GM11168 (cell line): Measurements from ENCODE around the gene TMEM201.

ENCODE experiments used
- in situ Hi-C: fragments of 300-500 bp; cut with MboI; formaldehyde crosslinking; loops from one replicate; pipeline ENCODE4 v1.12.0; 2022; ENCODE audit warnings: low sequenced_read_pairs; ENCODE audit not compliant: unreplicated experiment

TMEM201 gene

DNA sequence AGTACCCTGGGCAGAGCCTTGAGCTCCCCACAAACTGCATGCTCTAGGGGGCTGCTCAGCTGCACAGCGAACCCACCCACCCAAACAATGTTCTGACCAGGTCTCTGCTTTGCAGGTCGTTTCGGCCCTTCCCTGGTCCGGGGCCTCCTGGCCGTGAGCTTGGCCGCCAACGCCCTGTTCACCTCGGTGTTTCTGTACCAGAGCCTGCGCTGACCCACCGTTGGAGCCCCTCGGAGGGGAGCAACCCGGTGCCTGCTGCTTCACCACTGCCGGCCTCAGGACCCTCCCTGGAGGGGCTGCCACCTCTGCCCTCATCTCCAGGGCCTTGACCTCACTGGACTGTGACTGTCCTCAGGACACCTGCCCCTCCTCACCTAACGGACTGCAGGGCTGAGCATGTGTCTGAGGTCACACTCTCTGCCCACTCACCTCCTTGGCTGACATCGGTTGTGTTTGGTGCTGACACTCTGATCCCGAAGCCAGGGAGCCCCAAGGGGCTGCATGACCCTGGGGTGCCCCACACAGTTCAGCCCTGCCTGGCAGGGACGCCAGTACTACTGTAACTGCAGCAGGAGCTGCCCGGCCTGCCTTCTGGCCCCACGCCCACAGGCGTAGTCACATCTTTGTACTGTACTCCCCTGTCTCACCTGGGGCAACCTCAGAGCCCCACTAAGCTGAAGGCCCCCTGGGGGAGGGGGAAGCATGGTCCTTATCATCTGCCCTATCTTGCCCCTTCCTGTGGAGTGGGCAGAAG is 24.3 kb downstream of the TMEM201 start:
- in situ Hi-C loops, result no loop called here

DNA sequence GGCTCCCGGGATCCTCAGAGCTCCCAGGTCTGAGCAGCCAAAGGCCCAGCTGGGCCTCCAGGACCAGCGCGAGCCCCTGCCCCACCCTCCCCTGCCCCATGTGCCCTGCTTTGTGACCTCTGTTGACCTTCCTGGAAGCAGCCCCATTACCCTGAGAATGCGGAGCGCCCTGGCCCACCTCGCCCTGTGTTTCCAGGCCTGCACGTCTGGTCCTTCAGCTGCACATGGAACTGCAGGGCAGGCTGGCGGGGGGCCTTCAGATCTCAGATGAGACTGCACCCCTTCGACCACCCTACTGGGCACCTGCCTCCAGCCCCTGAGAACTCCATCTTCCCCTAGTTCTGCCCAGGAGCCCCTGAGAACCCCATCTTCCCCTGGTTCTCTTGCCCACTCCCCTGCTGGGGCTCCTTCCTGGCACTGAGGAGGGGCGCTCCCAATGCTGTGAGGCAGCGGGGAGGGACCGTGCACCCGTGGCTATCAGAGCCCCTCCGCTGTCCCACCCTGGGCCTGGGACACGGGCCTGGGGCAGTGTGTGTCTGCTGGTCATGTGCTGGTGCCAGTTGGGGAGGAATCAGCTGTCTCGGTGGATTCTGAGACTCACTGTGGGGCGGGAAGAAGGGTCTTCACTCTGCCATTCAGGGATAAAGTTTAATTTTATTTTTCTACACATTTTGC is 25.1 kb downstream of the TMEM201 start:
- in situ Hi-C loops, result no loop called here

DNA sequence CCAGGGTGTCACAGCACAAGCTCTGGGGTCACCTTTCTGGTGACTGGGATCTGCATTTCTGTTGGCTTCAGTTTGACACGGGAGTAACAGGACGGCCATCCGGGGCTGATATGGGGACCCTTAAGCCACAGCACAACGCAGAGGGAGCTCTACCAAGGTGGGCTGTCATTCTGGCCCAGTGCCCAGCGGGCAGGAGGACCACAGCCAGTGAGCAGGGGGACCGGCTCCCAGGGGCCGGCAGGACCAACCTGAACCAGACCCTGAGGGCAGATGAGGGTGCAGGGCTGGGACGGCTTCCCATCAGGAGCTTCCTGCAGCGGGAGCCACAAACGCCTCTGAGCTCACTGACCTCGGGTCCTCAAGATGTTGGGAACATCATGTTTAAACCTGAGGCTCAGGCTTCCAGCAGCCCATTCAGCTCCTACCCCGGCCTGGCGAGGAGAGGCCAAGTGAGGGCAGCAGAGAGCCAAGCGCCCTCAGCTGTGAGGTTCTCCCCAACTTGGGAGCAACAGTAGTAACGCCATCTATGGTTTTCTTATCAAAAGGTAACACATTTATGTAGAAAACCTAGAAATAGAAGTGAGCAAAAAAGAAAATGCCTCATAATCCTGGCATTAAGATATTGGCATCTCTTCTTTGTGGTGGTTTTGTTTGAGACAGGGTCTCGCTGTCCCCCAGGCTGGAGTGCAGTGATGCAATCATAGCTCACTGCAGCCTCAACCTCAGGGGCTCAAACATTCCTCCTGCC is 26.8 kb downstream of the TMEM201 start:
- in situ Hi-C loops, result no loop called here

DNA sequence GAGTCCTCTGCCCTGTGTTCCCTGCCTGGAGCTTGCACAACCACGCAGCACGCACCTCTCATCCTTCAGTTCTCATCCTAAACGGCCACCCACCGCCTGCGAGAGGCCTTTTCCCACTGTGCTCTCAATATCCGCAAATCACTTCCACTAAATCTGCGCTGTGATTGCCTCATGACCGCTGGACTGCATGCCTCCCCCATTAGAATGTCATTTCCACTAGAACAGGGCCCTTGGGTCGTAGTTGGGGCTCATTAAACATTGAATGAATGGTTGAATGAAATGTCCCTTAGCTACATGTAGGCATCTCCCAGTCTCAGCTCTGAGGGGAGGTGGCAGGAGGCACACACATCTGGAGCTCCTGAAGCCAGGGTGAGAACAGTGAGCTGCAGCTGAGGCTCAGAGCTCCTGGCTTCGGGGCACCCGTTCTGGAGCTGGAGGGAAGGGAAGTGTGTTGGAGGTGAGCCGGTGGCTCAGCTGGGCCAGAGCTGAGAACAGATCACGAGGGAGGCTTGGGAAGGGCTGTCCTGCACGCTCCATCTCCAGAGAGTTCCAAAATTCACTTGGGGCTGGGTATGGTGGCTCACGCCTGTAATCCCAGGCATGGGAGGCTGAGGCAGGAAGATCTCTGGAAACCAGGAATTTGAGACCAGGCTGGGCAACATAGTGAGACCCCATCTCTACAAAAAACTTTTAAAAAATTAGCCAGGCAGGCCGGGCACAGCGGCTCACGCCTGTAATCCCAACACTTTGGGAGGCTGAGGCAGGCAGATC is 30.4 kb downstream of the TMEM201 start:
- in situ Hi-C loops, result no loop called here

DNA sequence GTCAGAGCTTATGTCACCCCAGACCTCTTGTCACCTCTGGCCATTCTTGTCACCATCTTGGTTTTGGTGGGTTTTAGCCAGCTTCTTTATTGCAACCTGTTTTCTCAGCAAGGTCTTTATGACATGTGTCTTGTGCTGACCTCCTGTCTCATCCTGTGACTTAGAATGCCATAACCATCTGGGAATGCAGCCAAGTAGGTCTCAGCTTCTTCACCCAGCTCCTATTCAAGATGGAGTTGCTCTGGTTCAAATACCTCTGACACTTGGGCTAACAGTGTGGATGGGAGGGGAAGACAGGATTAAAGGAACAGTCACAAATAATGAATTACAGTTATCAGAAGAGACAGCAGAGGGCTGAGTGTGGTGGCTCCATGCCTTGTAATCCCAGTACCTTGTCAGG is 32.3 kb downstream of the TMEM201 start:
- in situ Hi-C loops, result loop anchor here (10.0 kb wide), 1 partner anchor 244 kb away; no protein-coding TSS in a partner anchor

DNA sequence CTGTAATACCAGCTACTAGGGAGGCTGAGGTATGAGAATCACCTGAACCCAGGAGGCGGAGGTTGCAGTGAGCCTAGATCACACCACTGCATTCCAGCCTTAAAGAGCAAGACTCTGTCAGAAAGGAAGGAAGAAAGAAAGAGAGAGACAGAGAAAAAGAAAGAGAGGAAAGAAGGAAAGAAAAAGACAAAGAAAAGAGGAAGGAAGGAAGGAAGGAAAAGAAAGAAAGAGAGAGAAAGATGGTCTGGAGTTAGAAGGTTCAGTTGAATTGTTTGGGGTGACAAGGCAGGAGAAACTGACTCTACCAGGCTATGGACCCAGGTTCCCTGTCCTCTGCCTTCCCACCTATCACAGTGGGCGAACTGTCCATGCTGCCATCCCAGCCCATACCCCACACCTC is 35.4 kb downstream of the TMEM201 start:
- in situ Hi-C loops, result loop anchor here (10.0 kb wide), 1 partner anchor 241 kb away; no protein-coding TSS in a partner anchor

DNA sequence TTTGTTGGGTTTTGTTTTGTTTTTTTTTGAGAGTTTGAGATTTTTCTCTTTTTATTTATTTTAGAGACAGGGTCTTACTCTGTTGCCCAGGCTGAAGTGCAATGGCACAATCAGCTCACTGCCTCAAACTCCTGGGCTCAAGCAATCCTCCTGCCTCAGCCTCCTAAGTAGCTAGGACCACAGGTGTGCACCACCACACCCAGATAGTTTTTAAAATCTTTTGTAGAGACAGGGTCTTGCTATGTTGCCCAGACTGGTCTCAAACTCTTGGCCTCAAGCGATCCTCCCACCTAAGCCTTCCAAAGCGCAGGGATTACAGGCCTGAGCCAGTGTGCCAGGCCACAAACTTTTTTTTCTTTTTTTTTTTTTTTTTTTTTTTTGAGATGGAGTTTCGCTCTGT is 36.3 kb downstream of the TMEM201 start:
- in situ Hi-C loops, result loop anchor here (10.0 kb wide), 1 partner anchor 240 kb away; no protein-coding TSS in a partner anchor

DNA sequence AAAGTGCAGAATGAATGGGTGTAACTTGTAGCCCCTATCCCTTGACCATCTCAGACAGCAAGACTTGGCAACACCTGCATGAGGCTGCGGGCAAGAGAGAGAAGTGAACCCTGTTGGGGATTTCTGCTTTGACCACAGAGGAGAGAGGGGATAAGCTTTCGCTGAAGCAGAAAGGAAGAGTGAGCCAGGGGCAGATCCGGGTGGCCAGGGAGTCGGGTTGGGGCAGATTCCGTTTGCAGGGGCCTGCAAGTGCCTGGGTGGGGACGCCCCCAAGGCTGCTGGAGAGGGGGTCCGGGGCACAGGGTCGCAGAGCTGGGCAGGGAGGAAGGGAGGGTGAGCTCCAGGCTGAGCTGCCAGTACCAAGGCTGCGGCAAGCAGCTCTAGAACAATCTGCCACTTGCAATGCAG is 37.5 kb downstream of the TMEM201 start:
- in situ Hi-C loops, result loop anchor here (10.0 kb wide), 1 partner anchor 239 kb away; no protein-coding TSS in a partner anchor

DNA sequence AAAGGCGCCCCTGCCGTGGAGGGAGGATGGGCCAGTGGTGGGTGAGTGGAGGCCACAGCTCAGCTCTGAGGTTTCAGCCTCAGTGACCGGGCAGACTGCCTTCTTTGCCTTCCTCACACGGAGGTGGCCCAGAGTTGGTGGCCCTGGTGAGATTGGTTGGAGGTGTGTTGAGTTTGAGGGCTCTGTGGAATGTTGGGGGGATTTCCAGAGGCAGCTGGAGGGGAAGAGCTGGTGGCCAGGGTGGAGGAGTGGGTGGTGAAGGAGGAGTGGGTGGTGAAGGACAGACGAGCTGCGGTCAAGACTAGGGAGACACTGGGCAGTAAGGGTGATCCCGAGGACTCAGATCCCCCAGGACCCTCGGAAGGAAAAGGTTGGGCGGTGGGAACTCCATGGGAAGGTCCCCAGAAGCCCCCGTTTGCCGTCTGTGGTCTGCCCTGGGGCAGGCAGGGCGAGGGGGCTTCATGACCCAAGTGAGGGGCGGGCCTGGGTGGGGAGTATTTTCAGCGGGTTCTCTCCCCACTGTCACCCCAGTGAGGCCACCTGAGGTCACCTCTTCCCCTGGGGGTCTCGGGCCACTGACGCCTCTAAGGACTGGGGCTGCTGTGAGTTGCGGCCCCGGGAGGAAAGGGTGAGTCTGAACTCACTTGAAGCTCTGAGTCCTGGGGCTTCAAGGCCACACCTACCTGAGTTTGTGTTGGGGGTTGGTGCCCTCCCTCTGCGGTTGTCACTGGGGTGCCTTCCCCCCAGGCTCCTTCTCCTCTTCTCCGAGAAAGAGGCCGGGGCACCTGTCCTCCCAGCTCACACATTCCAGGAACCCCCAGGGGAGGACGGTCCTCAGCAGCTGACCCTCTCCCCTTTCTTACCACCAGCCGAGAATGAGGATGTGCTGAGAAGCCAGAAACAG is 40.1 kb downstream of the TMEM201 start:
- in situ Hi-C loops, result loop anchor here (10.0 kb wide), 1 partner anchor 236 kb away; no protein-coding TSS in a partner anchor

DNA sequence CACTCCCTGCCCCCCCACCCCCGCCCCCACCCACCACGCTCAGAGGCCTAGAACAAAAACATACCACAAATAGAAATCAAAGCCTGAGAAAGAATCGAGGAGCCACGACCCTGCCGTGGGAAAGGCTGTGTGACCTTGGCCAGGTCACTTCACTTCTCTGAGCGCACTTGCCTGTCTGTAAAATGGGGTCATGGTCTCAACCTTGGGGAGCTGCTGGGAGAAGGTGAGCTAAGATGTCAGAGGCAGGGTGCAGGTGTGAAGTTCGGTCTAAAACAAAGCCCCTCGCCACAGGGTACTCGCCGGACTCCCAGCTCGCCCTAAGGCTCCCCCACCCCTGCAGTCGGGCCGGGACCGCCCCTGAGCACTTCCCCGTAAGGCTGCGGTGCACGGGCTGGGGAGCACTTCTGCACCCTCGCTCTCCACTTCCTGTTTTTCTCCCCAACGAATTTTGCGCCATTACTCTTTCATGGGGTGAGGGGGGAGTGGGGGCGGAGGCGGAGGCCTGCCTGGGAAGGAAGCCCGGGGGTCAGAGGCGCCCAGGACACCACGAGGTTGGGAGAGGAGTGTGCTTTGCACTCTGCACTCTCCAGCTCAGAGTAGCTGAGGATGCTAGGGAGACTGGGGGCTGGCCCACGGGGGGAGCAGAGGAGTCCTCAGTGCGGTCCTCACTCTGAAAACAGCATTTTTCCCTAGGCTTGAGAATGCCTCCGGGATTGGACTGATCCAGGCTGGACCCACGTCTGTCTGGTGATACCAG is 40.9 kb downstream of the TMEM201 start:
- in situ Hi-C loops, result loop anchor here (10.0 kb wide), 1 partner anchor 235 kb away; no protein-coding TSS in a partner anchor

DNA sequence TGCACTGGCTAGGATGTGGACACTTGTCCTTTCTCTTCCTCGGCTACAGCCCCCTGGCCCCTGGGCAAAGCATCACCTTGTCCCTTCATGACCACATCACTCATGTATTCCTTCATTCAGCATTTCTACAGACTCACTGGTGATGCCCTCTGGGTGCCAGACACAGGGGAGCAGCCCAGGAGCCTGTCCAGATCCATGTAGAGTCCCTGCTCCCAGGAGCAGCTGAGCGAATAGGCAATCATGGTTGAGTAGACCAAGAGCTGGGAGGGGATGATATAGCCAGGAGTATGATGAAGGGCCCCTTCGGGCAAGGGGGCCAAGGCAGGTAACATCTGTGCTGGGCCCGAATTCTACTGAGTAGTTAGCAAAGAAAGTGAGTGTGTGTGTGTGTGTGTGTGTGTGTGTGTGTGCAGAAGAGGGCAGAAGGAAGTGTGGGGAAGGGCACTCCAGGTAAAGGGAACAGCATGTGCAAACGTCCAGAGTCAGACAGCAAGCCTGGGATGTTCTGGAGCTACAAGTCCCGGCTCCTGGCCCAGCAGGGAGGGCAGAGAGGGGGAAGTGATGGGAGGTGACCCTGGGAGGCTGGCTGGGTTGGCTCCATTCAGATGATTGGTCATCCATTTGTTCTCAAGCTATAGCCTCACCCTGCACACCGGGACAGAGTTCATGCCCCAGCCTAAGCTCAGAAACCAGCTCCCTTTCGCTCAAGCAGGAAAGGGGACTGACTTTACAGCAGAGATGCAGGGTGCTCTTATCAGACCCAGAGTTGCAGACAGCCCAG is 41.8 kb downstream of the TMEM201 start:
- in situ Hi-C loops, result no loop called here

DNA sequence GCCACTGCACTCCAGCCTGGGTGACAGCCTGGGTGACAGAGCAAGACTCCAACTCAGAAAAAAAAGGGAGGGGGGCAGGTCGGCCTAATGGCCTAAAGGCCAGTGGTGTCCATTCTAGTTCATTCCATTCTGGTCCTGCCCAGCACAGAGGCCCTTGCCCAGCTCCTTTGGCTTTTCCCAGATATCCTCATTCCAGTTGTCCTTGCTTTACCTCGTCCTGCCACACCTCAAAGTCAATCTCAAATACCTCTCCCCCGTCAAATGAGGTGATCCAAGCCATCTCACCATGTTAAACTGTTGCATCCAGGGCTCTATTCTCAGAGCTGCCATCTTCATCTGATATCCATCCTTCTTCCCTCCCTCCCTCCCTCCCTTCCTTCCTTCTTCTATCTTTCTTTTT is 42.9 kb downstream of the TMEM201 start:
- in situ Hi-C loops, result no loop called here

DNA sequence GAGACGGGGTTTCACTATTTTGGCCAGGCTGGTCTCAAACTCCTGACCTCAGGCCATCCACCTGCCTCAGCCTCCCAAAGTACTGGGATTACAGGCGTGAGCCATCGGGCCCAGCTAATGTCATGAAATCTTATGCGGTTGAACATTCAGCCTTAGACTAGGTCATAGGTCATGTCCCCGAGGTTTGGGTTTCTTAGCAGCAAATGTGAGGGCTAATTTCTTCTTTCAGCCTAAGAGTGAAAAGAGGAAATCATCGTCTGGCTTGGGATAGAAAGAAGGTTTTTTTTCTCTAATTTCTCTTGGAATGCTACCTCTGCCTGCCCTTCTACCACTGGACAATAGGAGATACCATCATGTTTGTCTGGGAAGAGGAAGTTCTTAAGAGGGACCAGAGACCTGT is 44.8 kb downstream of the TMEM201 start:
- in situ Hi-C loops, result no loop called here

DNA sequence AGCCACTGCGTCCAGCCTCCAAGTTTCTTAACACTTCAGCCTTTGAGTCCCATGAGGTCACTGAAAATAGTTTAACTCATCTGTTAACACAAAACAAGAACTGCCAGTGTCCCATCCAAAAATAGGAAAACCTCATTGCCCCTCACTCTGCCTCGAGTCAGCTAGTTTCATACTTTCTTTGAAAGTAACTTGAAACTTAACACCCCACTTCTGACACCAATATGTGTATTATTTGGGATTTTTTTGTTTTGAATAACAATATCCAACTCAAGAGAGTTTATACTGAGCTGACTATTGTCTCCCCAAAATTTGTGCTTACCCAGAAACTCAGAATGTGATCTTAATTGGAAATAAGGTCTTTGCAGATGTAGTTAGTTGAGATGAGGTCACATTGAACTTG is 45.9 kb downstream of the TMEM201 start:
- in situ Hi-C loops, result no loop called here

DNA sequence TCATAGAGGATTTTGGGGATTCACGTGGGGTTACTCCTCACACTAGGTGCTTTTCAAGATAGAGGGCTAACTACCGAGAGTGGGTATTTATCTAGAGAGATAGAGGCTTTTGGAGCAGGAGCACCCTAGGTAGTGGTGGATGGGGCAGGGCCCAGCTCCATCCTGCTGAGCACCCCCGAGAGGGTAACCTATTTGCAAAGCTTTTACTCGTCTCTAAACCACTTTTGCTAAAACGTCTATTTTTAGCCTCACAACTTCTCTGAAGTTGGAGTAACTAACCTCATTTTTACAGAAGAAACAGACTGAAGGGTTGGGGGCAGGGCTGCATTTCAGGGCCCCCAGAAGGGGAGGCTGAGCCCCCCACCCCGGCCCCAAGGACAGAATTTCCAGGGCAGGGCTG is 50.5 kb downstream of the TMEM201 start:
- in situ Hi-C loops, result no loop called here

DNA sequence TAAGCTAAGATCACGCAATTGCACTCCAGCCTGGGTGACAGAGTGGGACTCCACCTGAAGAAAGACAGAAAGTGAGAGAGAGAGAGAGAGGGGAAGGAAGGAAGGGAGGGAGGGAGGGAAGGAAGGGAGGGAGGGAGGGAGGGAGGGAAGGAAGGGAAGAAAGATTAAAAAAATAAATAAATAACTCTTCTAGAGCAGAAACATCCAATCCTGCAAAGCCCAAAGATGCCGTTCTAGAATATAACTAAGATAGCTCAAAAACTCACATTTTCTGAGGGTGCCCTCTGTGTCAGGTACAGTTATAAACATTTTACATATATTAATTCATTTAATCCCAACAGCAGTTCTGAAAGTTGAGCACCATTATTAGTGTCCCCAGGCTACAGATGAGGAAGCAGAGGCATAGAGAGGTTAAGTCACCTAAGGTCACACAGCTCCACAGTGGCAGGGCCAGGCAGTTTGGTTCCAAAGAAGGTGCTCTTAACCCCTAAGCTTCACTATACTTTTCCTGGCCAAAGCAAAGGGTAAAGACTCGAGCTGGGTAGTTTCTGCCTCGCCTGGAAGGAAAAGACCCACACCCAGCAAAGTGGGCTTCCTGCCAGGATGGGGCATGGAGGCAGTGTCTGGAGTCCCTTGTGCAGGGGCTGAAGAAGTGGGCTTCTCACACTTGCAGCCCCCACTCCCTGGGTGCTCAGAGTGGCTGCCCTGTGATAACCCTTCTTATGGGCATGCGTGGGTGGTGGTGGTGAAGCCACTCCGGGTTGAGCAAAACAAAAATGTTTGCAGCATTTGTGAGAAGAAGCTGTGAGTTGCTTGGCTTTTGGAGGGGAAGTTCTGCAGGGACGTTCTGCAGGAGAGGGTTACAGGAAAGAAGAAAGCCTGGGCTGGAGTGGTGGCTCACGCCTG is 54.9 kb downstream of the TMEM201 start:
- in situ Hi-C loops, result no loop called here

DNA sequence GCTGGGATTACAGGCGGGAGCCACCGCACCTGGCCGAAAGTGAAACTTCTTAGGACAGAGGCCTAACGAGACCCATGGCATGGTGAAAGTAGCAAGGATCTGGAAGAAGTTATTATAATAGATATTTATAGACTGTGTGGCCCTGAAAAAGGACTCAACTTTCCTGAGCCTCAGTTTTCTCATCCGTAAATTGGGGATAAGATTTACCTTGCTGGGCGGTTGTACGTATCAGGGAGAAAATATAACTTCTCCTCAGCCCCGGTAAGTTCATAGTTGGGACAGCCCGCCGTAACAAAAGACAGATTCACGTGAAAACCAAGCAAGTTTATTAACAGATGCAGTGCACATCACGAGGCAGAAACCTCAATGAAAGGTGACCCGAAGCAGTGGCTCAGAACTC is 57.3 kb downstream of the TMEM201 start:
- in situ Hi-C loops, result no loop called here
